Activated gamma-delta T cell treated with anti-CD3 and anti-CD28 coated beads, Interleukin-2, amount 50 U/mL, for 16 hours (primary cell): ENCODE data around the gene SLC45A3.

ENCODE experiments used
- DNase-seq: peaks from one replicate; pipeline ENCODE4 v3.0.0-alpha.2; 2020; ENCODE audit warnings: low read depth

The SLC45A3 gene

GRCh38 chr1:205700865-205701401 is 20.6 kb upstream of the SLC45A3 start:
- DNase-seq = no peak

GRCh38 chr1:205699416-205699815 is 19.1 kb upstream of the SLC45A3 start:
- DNase-seq = no peak

GRCh38 chr1:205698921-205699320 is 18.6 kb upstream of the SLC45A3 start:
- DNase-seq = no peak

GRCh38 chr1:205693421-205693991 is 13.2 kb upstream of the SLC45A3 start:
- DNase-seq = no peak

GRCh38 chr1:205692423-205692822 is 12.1 kb upstream of the SLC45A3 start:
- DNase-seq = no peak

- no peak for DNase-seq
These were observed 9.9 kb upstream of the SLC45A3 start for GRCh38 chr1:205690122-205690756.

- no peak for DNase-seq
These were observed 9.2 kb upstream of the SLC45A3 start for GRCh38 chr1:205689479-205689878.

GRCh38 chr1:205688171-205689080 is 8.1 kb upstream of the SLC45A3 start:
- no peak for DNase-seq

- DNase-seq = no peak
These were observed 6.9 kb upstream of the SLC45A3 start for GRCh38 chr1:205687242-205687641.

- no peak for DNase-seq
These were observed 1.1 kb upstream of the SLC45A3 start for GRCh38 chr1:205681364-205681763.

GRCh38 chr1:205678286-205679111 is 1.8 kb downstream of the SLC45A3 start:
- no peak for DNase-seq

- DNase-seq = no peak
These were observed 3.1 kb downstream of the SLC45A3 start for GRCh38 chr1:205677167-205677566.

GRCh38 chr1:205676597-205676996 is 3.7 kb downstream of the SLC45A3 start:
- no peak for DNase-seq

GRCh38 chr1:205676002-205676401 is 4.3 kb downstream of the SLC45A3 start:
- DNase-seq = no peak

- DNase-seq = no peak
These were observed 5.1 kb downstream of the SLC45A3 start for GRCh38 chr1:205675247-205675646.

GRCh38 chr1:205672970-205673369 is 7.3 kb downstream of the SLC45A3 start:
- no peak for DNase-seq

GRCh38 chr1:205672395-205672889 is 7.9 kb downstream of the SLC45A3 start:
- no peak for DNase-seq

GRCh38 chr1:205670611-205671430 is 9.5 kb downstream of the SLC45A3 start:
- no peak for DNase-seq

- DNase-seq = no peak
These were observed 10.2 kb downstream of the SLC45A3 start for GRCh38 chr1:205670150-205670446.

GRCh38 chr1:205669341-205670149 is 10.8 kb downstream of the SLC45A3 start:
- DNase-seq = no peak
